ENCODE measurements around the gene DAD1.

DAD1 gene

GRCh38 chr14:22536853-22537338, 52.1 kb downstream of the DAD1 start:
- DNase-seq (ENCODE audit: low spot score) = no peak

GRCh38 chr14:22535916-22536315, 53.1 kb downstream of the DAD1 start:
- no peak for DNase-seq (ENCODE audit: low spot score)

- no peak for DNase-seq (ENCODE audit: low spot score)
These were observed 53.9 kb downstream of the DAD1 start for GRCh38 chr14:22535126-22535525.

GRCh38 chr14:22534547-22534946, 54.5 kb downstream of the DAD1 start:
- DNase-seq (ENCODE audit: low spot score) = no peak

- no peak for DNase-seq (ENCODE audit: low spot score)
These were observed 55.2 kb downstream of the DAD1 start for GRCh38 chr14:22533739-22534359.

- peak; percentile 36 for DNase-seq (ENCODE audit: low spot score)
These were observed 55.8 kb downstream of the DAD1 start for GRCh38 chr14:22533057-22533704.

- DNase-seq (ENCODE audit: low spot score) = no peak
These were observed 56.5 kb downstream of the DAD1 start for GRCh38 chr14:22532345-22533056.

- peak; percentile 46 for DNase-seq (ENCODE audit: low spot score)
These were observed 57.3 kb downstream of the DAD1 start for GRCh38 chr14:22531451-22532344.

- DNase-seq (ENCODE audit: low spot score) = no peak
These were observed 58.9 kb downstream of the DAD1 start for GRCh38 chr14:22530127-22530526.

GRCh38 chr14:22526744-22527143, 62.3 kb downstream of the DAD1 start:
- DNase-seq (ENCODE audit: low spot score) = no peak

GRCh38 chr14:22526218-22526617, 62.8 kb downstream of the DAD1 start:
- DNase-seq (ENCODE audit: low spot score) = no peak

- DNase-seq (ENCODE audit: low spot score) = no peak
These were observed 64.3 kb downstream of the DAD1 start for GRCh38 chr14:22524784-22525161.

GRCh38 chr14:22524115-22524783, 64.8 kb downstream of the DAD1 start:
- DNase-seq (ENCODE audit: low spot score) = no peak

GRCh38 chr14:22523283-22523682, 65.7 kb downstream of the DAD1 start:
- no peak for DNase-seq (ENCODE audit: low spot score)

GRCh38 chr14:22522466-22522957, 66.5 kb downstream of the DAD1 start:
- no peak for DNase-seq (ENCODE audit: low spot score)

- no peak for DNase-seq (ENCODE audit: low spot score)
These were observed 67.4 kb downstream of the DAD1 start for GRCh38 chr14:22521449-22522239.

- DNase-seq (ENCODE audit: low spot score) = no peak
These were observed 68.2 kb downstream of the DAD1 start for GRCh38 chr14:22520796-22521195.

- no peak for DNase-seq (ENCODE audit: low spot score)
These were observed 68.9 kb downstream of the DAD1 start for GRCh38 chr14:22519877-22520685.

GRCh38 chr14:22518073-22518472, 71.0 kb downstream of the DAD1 start:
- no peak for DNase-seq (ENCODE audit: low spot score)

Data from germinal center (tissue), 1 donor.